NCI-H1048 (cell line): Measurements from ENCODE around the gene SS18L1.
A peak's percentile ranks its signal among the peaks of the same experiment; 100 is the strongest.
"Not testable (repeated sequence)": the region's sequence is repeated elsewhere in the genome, so short reads cannot be mapped to it uniquely, and the experiment has no call there.

Source experiments
- DNase-seq: peaks from one replicate; lab custom pipeline; 2025; lab: John Stamatoyannopoulos, UW

Gene SS18L1

GRCh38 chr20:62137092-62137384, 6.5 kb upstream of the SS18L1 start:
- DNase-seq: no peak

- DNase-seq: no peak
Measured at GRCh38 chr20:62137478-62138203, 5.9 kb upstream of the SS18L1 start.

GRCh38 chr20:62138204-62138543, 5.4 kb upstream of the SS18L1 start:
- DNase-seq: no peak

- no peak for DNase-seq
Measured at GRCh38 chr20:62138912-62139311, 4.7 kb upstream of the SS18L1 start.

- no peak for DNase-seq
Measured at GRCh38 chr20:62139636-62140035, 3.9 kb upstream of the SS18L1 start.

- no peak for DNase-seq
Measured at GRCh38 chr20:62141043-62141396, 2.5 kb upstream of the SS18L1 start.

GRCh38 chr20:62141397-62142251, 1.9 kb upstream of the SS18L1 start:
- DNase-seq: no peak

GRCh38 chr20:62142252-62143080, 1.1 kb upstream of the SS18L1 start:
- no peak for DNase-seq

GRCh38 chr20:62143957-62144825, 622 bp downstream of the SS18L1 start:
- DNase-seq: peak; percentile 3

GRCh38 chr20:62145688-62146018, 2.1 kb downstream of the SS18L1 start:
- no peak for DNase-seq

GRCh38 chr20:62146019-62146755, 2.6 kb downstream of the SS18L1 start:
- DNase-seq: no peak

GRCh38 chr20:62147125-62147524, 3.6 kb downstream of the SS18L1 start:
- no peak for DNase-seq

GRCh38 chr20:62147528-62147927, 4.0 kb downstream of the SS18L1 start:
- no peak for DNase-seq

- DNase-seq: not testable (repeated sequence)
Measured at GRCh38 chr20:62148383-62148782, 4.8 kb downstream of the SS18L1 start.

- DNase-seq: no peak
Measured at GRCh38 chr20:62148908-62149314, 5.3 kb downstream of the SS18L1 start.

- no peak for DNase-seq
Measured at GRCh38 chr20:62149532-62150309, 6.2 kb downstream of the SS18L1 start.

- no peak for DNase-seq
Measured at GRCh38 chr20:62150310-62150575, 6.7 kb downstream of the SS18L1 start.

- no peak for DNase-seq
Measured at GRCh38 chr20:62151225-62151624, 7.7 kb downstream of the SS18L1 start.

- DNase-seq: no peak
Measured at GRCh38 chr20:62151835-62152364, 8.3 kb downstream of the SS18L1 start.

GRCh38 chr20:62155428-62156253, 12.1 kb downstream of the SS18L1 start:
- no peak for DNase-seq
